GM12874 (cell line): Measurements from ENCODE around the gene EPHB4.

Experiments used
- CTCF ChIP-seq: IDR thresholded peaks from 2 replicates; pipeline ENCODE4 v1.5.1; 2011; ENCODE audit warnings: low read depth, mild to moderate bottlenecking, control low read depth, low read length, moderate library complexity; ENCODE audit not compliant: insufficient read depth

EPHB4 gene

DNA sequence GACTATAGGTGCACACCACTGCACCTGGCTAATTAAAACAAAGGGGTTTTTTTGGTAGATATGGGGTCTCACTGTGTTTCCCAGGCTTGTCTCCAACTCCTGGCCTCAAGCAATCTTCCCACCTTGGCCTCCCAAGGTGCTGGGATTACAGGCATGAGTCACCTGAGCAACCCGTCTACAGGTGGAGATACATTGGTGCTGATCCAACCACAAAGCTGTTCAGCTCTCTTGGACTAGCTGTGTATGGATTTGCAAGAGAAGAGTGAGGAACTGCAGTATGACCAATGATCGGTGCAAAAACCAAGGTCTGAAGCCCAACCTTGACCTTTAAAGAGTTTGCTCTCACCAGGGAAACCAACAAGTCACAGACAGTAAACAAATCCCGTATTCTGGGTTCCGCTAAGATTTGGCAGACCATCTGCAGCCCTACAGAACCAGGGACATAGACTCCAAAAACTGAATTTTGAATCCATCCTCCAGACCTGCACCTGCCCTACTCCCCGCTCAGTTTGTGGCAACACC is 18.9 kb downstream of the EPHB4 start:
- TF ChIP-seq CTCF: no peak

- TF ChIP-seq CTCF: no peak
Observed at GRCh38 chr7:100806276-100806675, 21.0 kb downstream of the EPHB4 start.

DNA sequence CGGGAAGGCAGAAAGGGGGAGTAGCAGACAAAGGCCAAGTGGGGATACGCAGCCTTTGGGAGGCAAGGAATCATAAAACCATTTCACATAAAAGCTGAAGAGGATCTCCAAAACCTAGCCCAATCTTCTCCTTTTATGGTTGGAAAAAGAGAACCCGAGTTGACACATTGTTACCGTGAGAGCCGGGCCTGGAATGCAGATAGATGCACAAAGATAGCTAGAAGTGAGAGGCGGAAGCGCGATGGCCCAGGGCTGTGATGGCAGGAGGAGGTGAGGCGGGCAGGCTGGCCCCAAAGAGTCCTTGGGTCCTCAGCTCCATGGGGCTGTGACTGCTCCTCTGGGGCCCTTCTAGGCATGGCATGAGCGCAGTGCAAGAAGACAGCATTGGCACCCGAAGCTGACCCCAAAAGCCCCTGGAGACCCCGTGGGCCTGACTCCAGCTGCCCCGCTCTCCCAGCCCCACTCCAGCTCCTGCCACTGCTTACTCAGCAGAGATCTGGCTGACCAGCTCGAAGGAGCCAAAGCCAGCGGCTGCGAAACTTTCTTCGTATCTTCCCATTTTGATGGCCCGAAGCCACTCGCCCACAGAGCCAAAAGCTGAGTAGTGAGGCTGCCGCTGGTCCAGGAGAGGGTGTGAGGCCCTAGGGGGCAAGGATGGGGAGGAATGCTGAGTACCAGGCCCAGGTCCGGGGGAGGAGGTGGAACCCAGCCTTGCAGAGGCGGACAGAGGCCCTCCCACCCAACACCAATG is 22.5 kb downstream of the EPHB4 start:
- TF ChIP-seq CTCF: no peak

GRCh38 chr7:100803398-100804161 is 23.7 kb downstream of the EPHB4 start:
- no peak for TF ChIP-seq CTCF

DNA sequence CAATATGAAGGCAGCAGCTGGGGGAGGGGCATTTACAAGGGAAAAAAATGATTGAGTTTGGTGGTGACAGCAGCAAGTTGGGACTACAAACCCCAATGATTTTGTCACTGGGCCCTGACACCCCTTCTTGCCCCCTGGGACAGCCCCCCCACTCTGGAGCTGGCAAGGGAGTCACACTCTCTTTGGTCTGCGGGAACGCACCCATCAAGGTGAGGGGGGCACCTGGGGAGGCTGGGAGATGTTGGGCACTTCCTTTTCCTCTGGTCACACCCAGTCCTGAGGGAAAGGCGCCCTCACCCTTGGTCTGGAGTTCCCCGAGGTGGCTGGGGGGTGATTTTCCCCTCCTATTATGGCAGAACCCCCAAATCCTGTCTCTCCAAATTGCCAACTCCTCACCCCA is 24.4 kb downstream of the EPHB4 start:
- no peak for TF ChIP-seq CTCF

DNA sequence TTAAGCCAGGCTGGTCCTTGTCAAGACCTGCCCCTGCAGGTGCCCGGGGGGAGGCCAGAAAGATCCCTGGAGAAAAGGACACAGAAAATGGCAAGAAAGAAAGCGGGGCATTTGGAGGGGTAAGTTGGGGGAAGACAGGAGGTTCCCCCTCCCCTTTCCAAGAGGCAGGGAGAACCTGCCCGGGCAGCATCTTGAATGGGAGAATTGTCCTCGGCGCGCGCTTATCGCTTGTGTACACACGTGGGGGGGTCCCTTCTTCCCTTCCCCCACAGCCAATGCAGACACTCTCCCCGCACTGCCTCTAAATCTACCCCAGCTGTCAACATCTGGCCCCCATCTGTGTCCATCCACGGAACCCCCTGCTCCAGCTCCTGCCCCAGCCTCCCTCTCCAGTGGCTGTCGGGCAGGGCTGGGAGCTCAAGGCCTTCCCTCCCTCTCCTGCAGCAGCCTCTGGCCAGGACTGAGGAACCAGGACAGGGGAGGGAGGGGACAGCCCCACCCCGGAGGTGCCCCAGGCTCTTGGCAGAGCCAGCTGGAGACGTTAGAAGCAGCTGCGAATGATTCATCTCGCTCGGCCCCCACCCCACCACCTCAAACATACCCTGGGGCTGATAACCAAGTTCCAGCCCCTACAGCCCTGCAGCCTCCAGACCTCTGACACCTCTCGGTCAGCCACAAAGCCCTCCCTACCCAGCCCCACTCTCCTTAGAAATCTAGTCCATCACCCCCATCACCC is 25.3 kb downstream of the EPHB4 start:
- TF ChIP-seq CTCF: no peak

DNA sequence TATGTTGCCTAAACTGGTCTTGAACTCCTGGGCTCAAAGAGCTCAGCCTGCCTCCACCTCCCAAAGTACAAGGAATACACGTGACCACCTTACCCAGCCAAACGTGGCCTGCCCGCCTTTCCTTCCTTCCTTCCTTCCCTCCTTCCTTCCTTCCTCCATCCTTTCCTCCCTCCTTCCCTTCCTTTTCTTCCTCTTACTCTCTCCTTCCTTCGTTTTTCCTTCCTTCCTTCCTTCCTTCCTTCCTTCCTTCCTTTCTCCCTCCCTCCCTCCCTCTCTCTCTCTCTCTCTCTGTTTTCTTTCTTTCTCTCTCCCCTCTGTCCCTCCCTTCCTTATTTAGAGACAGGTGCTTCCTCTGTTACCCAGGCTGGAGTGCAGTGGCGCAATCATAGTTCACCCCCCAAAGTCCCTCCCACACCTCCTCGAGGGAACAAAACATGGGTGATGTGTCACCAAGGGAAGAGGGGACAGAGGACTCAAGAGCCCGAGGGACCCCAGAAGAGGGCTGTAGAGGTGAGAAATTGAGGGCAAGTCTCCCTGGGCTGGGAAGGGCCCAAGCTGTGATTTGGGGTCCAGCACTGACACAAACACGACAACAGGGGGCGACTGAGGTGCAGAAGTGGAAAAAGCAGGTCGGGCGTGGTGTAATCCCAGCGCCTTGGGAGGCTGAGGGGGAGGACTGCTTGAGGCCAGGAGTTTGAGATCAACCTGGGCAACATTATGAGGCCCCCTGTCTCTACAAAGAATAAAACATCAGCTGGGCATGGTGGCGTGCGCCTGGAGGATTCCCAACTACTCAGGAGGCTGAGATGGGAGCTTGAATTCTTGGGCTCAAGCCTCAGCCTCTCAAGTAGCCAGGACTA is 28.1 kb downstream of the EPHB4 start:
- peak; percentile 84 for TF ChIP-seq CTCF
